BE2C (cell line): ENCODE data around the gene LRP11.

Experiments
- DNase-seq: peaks from one replicate; pipeline ENCODE4 v3.0.0-alpha.2; 2020
- H3K27me3 ChIP-seq: fragments of 250-450 bp; sonication (Bioruptor Pico); 2 replicates; pipeline ENCODE4 v1.5.1; 2020; ENCODE audit warnings: mild to moderate bottlenecking
- H3K36me3 ChIP-seq: fragments of 250-450 bp; sonication (Bioruptor Pico); 2 replicates; pipeline ENCODE4 v1.5.1; 2020; ENCODE audit warnings: mild to moderate bottlenecking
- H3K4me1 ChIP-seq: fragments of 250-450 bp; sonication (Bioruptor Pico); 2 replicates; pipeline ENCODE4 v1.5.1; 2020
- H3K4me3 ChIP-seq: 2 replicates; pipeline ENCODE4 v1.5.1; 2011; ENCODE audit warnings: low read depth, low read length
- H3K9me3 ChIP-seq: fragments of 250-450 bp; sonication (Bioruptor Pico); 2 replicates; pipeline ENCODE4 v1.5.1; 2020
- CTCF ChIP-seq: IDR thresholded peaks from 2 replicates; pipeline ENCODE4 v1.5.1; 2012; ENCODE audit warnings: mild to moderate bottlenecking, low read depth, low read length

The LRP11 gene

GRCh38 chr6:149815788-149816187 lies 48.4 kb downstream of the LRP11 start:
- no peaks in the 10 kb centered on the region for H3K4me1 ChIP-seq
- H3K4me3 ChIP-seq: no peak overlapping the region
- no peak for DNase-seq
- no peaks in the 10 kb centered on the region for H3K27me3 ChIP-seq
- H3K36me3 ChIP-seq: peaks cover 12% of the 10 kb centered on the region
- no peak for TF ChIP-seq CTCF
- no peaks in the 10 kb centered on the region for H3K9me3 ChIP-seq

- H3K27me3 ChIP-seq: no peaks in the 10 kb centered on the region
- TF ChIP-seq CTCF: no peak
- H3K4me3 ChIP-seq: no peak overlapping the region
- no peak for DNase-seq
- peaks cover 12% of the 10 kb centered on the region for H3K36me3 ChIP-seq
- no peaks in the 10 kb centered on the region for H3K9me3 ChIP-seq
- H3K4me1 ChIP-seq: no peaks in the 10 kb centered on the region
These were observed 50.8 kb downstream of the LRP11 start for GRCh38 chr6:149813351-149813750.

GRCh38 chr6:149809798-149810197 lies 54.4 kb downstream of the LRP11 start:
- TF ChIP-seq CTCF: no peak
- H3K36me3 ChIP-seq: peaks cover 18% of the 10 kb centered on the region
- no peaks in the 10 kb centered on the region for H3K27me3 ChIP-seq
- H3K9me3 ChIP-seq: no peaks in the 10 kb centered on the region
- H3K4me3 ChIP-seq: no peak overlapping the region
- H3K4me1 ChIP-seq: no peaks in the 10 kb centered on the region
- DNase-seq: no peak

- H3K27me3 ChIP-seq: no peaks in the 10 kb centered on the region
- no peaks in the 10 kb centered on the region for H3K4me1 ChIP-seq
- no peak overlapping the region for H3K4me3 ChIP-seq
- no peak for TF ChIP-seq CTCF
- H3K36me3 ChIP-seq: peaks cover 14% of the 10 kb centered on the region
- no peaks in the 10 kb centered on the region for H3K9me3 ChIP-seq
- DNase-seq: no peak
These were observed 58.0 kb downstream of the LRP11 start for GRCh38 chr6:149806127-149806526.

GRCh38 chr6:149783551-149783950 lies 80.6 kb downstream of the LRP11 start:
- H3K36me3 ChIP-seq: peaks cover 27% of the 10 kb centered on the region
- no peaks in the 10 kb centered on the region for H3K9me3 ChIP-seq
- no peaks in the 10 kb centered on the region for H3K27me3 ChIP-seq
- no peak overlapping the region for H3K4me3 ChIP-seq
- no peak for TF ChIP-seq CTCF
- DNase-seq: no peak
- H3K4me1 ChIP-seq: no peaks in the 10 kb centered on the region

- Histone ChIP-seq H3K36me3 (peaks cover 32% of the 10 kb centered on the region), H3K9me3 (no peaks in the 10 kb centered on the region), H3K27me3 (no peaks in the 10 kb centered on the region), H3K4me3 (no peak overlapping the region), H3K4me1 (no peaks in the 10 kb centered on the region)
- TF ChIP-seq CTCF: no peak
- DNase-seq: no peak
These were observed 81.8 kb downstream of the LRP11 start for GRCh38 chr6:149782337-149782736.
